ENCODE data around the gene DNAH14. TPM values are rescaled to one million over a fixed set of nuclear protein-coding genes. Genes with fewer than 3 reads are reported as not detected.

Gene DNAH14
- polyA plus RNA-seq, 1 donor (not counting 4 experiments of a cell fraction or from before 2014, with no cell fraction given) = 6.4 TPM

- H3K9me3 ChIP-seq (ENCODE audit: control insufficient read depth, low read depth, low read length) = no peaks in the 10 kb centered on the region
- TF ChIP-seq, protein P1, sequence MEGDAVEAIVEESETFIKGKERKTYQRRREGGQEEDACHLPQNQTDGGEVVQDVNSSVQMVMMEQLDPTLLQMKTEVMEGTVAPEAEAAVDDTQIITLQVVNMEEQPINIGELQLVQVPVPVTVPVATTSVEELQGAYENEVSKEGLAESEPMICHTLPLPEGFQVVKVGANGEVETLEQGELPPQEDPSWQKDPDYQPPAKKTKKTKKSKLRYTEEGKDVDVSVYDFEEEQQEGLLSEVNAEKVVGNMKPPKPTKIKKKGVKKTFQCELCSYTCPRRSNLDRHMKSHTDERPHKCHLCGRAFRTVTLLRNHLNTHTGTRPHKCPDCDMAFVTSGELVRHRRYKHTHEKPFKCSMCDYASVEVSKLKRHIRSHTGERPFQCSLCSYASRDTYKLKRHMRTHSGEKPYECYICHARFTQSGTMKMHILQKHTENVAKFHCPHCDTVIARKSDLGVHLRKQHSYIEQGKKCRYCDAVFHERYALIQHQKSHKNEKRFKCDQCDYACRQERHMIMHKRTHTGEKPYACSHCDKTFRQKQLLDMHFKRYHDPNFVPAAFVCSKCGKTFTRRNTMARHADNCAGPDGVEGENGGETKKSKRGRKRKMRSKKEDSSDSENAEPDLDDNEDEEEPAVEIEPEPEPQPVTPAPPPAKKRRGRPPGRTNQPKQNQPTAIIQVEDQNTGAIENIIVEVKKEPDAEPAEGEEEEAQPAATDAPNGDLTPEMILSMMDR (optimal IDR thresholded peaks at IDR 0.05 in 1 of 3, IDR thresholded peaks at IDR 0.05 in 1 of 3, conservative IDR thresholded peaks at IDR 0.05 in 1 of 3; ENCODE audit: extremely low read depth in 1 of 3, insufficient read depth in 2 of 3, low read length in 3 of 3) = no peak
- TF ChIP-seq EZH2 (IDR thresholded peaks at IDR 0.05; ENCODE audit: low read length) = no peak
- no peak for FAIRE-seq
- no peak for DNase-seq (ENCODE audit: low read depth, low spot score)
- no peak overlapping the region for H3K4me3 ChIP-seq (ENCODE audit: control insufficient read depth in 2 of 3, extremely low read depth in 1 of 3, insufficient read depth in 2 of 3, low read depth in 1 of 3, low read length in 3 of 3)
- no peak overlapping the region for H3K9ac ChIP-seq (ENCODE audit: control insufficient read depth, extremely low read depth, insufficient read depth, low read length)
- no peaks in the 10 kb centered on the region for H4K20me1 ChIP-seq (ENCODE audit: control insufficient read depth, extremely low read depth, insufficient read depth, low read length)
- H3K79me2 ChIP-seq (ENCODE audit: control insufficient read depth, insufficient read depth, low read length) = no peaks in the 10 kb centered on the region
- H2AFZ ChIP-seq (ENCODE audit: control insufficient read depth, low read length) = no peak overlapping the region
- no peaks in the 10 kb centered on the region for H3K9me1 ChIP-seq (ENCODE audit: control insufficient read depth, extremely low read depth, insufficient read depth, low read length)
- no peaks in the 10 kb centered on the region for H3K4me1 ChIP-seq (ENCODE audit: control insufficient read depth, extremely low read depth, insufficient read depth, low read length)
- H3K27me3 ChIP-seq (ENCODE audit: control insufficient read depth, extremely low read depth, insufficient read depth, low read length) = no peaks in the 10 kb centered on the region
- H3K4me2 ChIP-seq (ENCODE audit: control insufficient read depth, extremely low read depth, insufficient read depth, low read depth, low read length) = no peak overlapping the region
- H3K36me3 ChIP-seq (ENCODE audit: control insufficient read depth in 2 of 2, extremely low read depth in 1 of 2, insufficient read depth in 2 of 2, low read length in 2 of 2) = no peaks in the 10 kb centered on the region
- no peak overlapping the region for H3K27ac ChIP-seq (ENCODE audit: control insufficient read depth, insufficient read depth, low read length)
- dilution Hi-C loops (cut with MboI; ENCODE audit: extremely low pct_ligation_motif_present, low sequenced_read_pairs) = loop anchor here (5.0 kb wide), 1 partner anchor 44 kb away; no protein-coding TSS in a partner anchor
Measured at GRCh38 chr1:224958490-224958889, 29.0 kb downstream of the DNAH14 start.

GRCh38 chr1:224959115-224959514 is 29.6 kb downstream of the DNAH14 start:
- no peak for DNase-seq (ENCODE audit: low read depth, low spot score)
- Histone ChIP-seq H3K27me3 (ENCODE audit: control insufficient read depth, extremely low read depth, insufficient read depth, low read length) (no peaks in the 10 kb centered on the region), H3K27ac (ENCODE audit: control insufficient read depth, insufficient read depth, low read length) (no peak overlapping the region), H2AFZ (ENCODE audit: control insufficient read depth, low read length) (no peak overlapping the region), H3K9me1 (ENCODE audit: control insufficient read depth, extremely low read depth, insufficient read depth, low read length) (no peaks in the 10 kb centered on the region), H3K4me2 (ENCODE audit: control insufficient read depth, extremely low read depth, insufficient read depth, low read depth, low read length) (no peak overlapping the region), H3K9me3 (ENCODE audit: control insufficient read depth, low read depth, low read length) (no peaks in the 10 kb centered on the region), H3K9ac (ENCODE audit: control insufficient read depth, extremely low read depth, insufficient read depth, low read length) (no peak overlapping the region), H3K4me1 (ENCODE audit: control insufficient read depth, extremely low read depth, insufficient read depth, low read length) (no peaks in the 10 kb centered on the region), H3K79me2 (ENCODE audit: control insufficient read depth, insufficient read depth, low read length) (no peaks in the 10 kb centered on the region), H3K36me3 (ENCODE audit: control insufficient read depth in 2 of 2, extremely low read depth in 1 of 2, insufficient read depth in 2 of 2, low read length in 2 of 2) (no peaks in the 10 kb centered on the region), H4K20me1 (ENCODE audit: control insufficient read depth, extremely low read depth, insufficient read depth, low read length) (no peaks in the 10 kb centered on the region), H3K4me3 (ENCODE audit: control insufficient read depth in 2 of 3, extremely low read depth in 1 of 3, insufficient read depth in 2 of 3, low read depth in 1 of 3, low read length in 3 of 3) (no peak overlapping the region)
- dilution Hi-C loops (cut with MboI; ENCODE audit: extremely low pct_ligation_motif_present, low sequenced_read_pairs) = loop anchor here (5.0 kb wide), 1 partner anchor 43 kb away; no protein-coding TSS in a partner anchor
- TF ChIP-seq, protein P1 (optimal IDR thresholded peaks at IDR 0.05 in 1 of 3, IDR thresholded peaks at IDR 0.05 in 1 of 3, conservative IDR thresholded peaks at IDR 0.05 in 1 of 3; ENCODE audit: extremely low read depth in 1 of 3, insufficient read depth in 2 of 3, low read length in 3 of 3) = no peak
- TF ChIP-seq EZH2 (IDR thresholded peaks at IDR 0.05; ENCODE audit: low read length) = no peak
- no peak for FAIRE-seq
